Raji (cell line): ENCODE data around the gene MBNL1.

Experiments
- POLR2A ChIP-seq: IDR thresholded peaks from 2 replicates; pipeline ENCODE4 v1.6.1; 2011; ENCODE audit warnings: low read depth, low read length, control low read depth; ENCODE audit not compliant: insufficient read depth

The MBNL1 gene

DNA sequence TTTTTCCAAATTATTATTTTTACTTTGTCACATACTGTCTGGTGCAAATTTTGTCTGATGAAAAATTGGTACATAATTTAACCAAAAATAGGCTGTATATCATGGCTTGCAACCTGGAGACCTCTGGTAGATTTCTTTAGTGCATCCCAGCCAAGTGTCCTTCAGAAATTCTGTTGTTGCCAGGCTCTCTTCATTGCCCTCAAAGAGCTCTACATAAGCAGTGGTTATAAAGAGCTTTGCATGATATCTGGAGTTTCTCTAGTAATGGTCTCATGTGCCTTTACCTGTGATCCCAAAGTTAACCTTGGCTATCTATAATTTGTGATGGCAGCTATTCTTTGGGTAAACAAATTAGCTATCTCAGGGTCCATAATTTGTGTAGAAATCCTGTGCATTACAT is 157.7 kb downstream of the MBNL1 start:
- no peak for TF ChIP-seq POLR2A

DNA sequence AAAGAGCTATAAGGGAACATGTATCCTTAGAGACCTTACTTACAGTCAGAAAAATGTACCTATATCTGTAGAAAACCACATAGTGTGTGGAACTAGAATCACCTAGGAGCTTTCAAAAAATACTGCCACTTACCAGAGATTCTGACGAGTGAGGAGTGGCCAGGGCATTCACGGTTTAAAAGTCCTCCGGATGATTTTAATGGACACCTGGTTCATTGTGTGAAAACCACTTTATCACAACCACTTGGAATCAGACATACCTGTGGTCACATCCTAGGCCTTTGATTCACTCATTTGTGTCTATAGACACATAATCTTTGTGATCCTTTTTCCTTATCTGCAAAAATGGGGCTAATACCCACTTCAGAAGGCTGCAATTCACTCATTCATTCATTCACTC is 159.8 kb downstream of the MBNL1 start:
- no peak for TF ChIP-seq POLR2A

DNA sequence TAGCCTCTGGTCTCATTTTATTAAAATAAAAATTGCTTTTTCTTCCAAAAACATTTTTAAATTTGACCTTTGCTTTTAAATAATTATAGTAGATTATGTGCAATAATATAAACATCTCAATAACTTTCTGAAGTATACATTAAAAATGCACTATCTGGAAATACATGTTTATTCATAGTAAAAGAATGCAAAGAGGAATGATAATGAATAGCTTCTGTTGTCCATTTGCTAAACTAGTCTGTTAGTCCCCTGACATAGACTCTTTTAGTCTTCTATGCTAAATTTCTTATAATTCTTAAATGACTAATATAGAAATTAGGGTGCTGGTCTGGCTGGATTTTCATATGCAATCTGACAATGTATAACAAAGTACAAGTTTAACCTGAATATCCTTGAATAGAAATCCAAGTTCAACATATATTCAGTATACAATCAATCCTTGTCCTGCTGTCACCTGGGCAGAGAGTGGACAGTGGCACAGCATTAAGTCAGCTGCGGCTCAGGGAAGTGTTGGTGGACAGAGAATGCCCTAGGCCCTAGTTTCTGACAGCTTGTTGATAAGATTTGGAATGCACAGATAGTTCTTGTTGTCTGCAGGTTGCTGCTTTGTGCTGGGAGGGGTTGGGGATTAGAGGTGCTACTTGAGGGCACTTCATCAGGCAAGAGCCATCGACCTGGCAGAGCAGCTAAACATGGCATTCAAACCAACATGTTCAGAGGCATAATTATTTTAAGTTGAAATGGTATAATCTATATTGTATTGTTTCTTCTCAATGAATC is 161.7 kb downstream of the MBNL1 start:
- TF ChIP-seq POLR2A: no peak

DNA sequence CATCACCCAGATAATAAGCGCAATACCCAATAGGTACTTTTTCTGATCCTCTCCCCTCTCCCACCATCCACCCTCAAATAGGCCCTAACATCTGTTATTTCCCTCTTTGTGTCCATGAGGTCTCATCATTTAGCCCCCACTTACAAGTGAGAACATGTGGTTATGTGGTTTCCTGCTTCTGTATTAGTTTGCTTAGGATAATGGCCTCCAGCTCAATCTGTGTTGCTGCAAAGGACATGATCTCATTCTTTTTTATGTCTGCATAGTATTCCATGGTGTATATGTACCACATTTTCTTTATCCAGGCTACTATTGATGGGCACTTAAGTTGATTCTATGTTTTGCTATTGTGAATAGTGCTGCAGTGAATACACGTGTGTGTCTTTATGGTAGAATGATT is 165.4 kb downstream of the MBNL1 start:
- no peak for TF ChIP-seq POLR2A

DNA sequence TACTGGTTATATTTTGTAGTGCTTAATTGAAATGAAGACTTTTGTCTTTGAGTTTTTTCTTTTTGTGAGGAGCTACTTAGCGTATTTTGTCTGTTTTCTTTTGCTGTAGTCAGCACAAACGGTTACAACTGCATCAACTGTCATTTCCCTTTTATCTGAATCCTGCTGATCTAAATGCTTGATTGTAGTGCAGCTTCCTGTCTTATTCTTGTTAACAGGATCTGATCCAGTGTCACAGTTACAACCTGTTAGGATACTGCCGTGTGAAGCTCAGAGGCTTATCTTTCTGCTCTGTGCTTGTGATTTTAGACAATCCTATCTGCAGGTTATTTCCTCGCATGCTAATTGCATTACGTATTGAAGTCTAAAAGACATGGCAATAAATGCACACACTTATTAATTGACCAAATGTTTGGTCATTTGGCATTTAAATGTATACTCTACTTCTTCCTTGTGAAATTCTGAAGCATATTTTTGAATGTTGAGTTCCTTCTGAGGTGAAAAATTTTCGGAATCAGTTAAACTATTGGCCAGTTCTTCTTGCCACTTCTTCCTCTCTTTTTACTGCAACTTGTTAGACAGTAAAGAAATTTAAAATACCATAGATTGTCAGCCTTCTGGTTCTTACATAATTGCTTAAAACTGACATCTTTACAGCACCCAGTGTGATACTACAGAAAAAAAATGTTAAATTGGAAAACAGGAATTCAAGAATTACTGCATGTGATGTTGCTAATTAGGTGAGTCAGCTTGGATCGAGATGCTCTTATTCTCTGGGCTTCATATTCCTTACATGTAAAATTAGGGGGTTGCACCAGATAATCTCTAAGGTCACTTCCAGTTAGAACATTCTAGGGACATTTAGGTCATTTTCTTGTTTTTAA is 168.2 kb downstream of the MBNL1 start:
- no peak for TF ChIP-seq POLR2A

DNA sequence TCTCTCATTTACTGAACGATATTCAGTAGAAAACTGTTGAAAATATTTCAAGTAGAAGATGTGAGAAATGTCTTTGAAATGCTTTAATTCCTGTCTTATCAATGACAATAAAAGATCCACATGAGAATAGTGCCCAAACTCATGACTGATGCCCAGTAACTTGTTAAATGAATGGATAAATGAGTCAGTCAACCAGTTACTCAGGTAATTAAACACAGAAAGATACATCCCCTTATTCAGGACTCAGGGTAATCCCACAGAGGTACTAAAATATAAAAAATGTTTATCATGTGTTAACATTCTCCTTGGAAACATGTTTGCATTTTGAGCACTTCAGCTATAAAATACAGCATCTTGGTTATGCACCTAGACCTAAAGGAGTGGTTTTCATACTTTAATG is 169.5 kb downstream of the MBNL1 start:
- no peak for TF ChIP-seq POLR2A

DNA sequence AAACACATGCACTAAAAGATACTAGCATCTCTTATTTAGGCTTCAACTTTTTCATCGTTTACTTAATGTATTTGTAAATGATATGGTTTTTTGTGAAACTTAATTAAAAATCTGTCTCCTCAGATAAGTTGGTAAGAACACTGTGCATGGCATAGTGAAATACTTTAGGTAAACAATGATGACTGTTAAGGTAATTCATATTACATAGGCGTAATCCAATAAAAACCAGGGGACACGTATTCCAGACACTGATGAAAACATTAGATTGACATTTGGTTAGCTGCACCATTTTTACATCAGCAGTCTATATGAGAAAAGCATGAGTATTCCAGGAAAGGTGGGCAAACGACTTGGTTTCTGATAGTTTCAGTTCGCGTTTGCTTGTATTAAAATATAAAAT is 170.0 kb downstream of the MBNL1 start:
- no peak for TF ChIP-seq POLR2A

DNA sequence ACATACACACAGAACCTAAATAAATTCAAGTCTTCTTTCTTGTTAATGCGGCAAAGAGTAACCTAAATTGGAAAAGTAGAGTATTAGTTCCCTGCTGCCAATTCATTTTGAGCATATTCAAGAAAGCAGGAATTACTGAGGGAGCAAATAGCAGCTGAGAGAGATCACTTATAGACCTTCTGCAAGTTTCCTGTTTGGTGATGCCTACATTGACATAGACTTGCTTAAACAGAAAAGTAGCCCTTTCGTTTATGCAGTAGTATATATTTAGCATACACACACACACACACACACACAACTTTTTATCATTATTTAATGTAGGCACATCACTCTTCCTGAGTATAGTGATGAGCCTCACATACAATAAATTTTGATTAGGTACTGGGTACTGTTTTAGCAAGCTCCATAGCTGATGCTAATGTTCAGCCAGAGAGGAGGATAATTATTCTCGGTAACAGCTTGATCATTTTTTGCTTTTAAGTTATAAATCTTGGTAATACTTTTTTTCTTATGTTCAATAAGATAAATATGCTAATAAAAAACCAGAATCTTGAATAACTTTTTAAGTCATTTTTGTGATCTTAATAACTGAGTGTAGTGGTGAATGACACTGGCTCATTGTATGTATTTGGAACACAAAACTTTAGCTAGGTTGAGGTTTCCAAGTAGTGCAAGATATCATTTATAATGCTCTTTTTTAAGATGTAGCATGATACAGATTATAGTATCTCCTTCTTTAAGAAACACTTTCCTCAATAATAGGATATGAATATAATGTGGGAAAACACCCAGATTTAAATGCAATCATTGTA is 174.7 kb downstream of the MBNL1 start:
- no peak for TF ChIP-seq POLR2A

DNA sequence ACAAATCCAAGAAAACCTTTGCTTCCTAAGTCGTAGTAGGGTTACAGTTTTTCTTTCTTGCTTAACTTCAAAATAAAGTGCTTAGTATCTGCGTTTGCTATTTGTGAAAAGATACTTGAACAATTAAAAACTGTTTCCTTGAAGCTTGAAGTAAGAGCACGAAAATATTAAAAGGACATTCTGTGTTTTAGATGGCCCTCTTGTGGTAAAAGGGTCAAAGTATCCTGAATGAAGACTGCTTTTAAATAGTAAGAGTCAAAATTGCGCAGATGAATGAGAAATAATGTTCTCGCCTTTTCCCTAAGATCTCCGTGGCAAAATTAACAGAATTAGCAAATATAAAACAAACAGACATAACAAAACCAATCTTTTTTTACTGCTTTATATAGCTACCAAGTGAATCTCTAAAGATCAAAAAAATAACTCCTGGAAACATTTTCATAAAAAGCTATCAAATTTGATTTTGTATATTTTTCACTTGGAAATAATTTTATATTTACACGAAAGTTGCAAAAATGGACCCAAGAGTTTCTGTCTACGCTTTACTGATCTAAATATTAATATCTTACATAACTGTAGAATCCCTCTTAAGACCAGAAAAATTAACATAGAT is 175.4 kb downstream of the MBNL1 start:
- TF ChIP-seq POLR2A: no peak

DNA sequence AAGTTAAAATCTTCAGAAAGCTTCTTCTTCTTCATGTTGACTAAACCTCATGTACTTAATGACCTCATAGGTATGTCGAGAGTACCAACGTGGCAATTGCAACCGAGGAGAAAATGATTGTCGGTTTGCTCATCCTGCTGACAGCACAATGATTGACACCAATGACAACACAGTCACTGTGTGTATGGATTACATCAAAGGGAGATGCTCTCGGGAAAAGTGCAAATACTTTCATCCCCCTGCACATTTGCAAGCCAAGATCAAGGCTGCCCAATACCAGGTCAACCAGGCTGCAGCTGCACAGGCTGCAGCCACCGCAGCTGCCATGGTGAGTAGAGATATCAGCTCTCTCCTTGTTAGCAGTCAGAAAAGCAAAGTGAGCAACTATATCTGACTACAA is 176.5 kb downstream of the MBNL1 start:
- TF ChIP-seq POLR2A: no peak

DNA sequence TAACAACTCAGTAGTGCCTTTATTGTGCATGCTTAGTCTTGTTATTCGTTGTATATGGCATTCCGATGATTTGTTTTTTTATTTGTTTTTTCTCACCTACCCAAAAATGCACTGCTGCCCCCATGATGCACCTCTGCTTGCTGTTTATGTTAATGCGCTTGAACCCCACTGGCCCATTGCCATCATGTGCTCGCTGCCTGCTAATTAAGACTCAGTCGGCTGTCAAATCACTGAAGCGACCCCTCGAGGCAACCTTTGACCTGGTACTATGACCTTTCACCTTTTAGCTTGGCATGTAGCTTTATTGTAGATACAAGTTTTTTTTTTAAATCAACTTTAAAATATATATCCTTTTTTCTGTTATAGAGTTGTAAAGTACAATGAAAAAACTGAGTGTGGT is 177.8 kb downstream of the MBNL1 start:
- no peak for TF ChIP-seq POLR2A

DNA sequence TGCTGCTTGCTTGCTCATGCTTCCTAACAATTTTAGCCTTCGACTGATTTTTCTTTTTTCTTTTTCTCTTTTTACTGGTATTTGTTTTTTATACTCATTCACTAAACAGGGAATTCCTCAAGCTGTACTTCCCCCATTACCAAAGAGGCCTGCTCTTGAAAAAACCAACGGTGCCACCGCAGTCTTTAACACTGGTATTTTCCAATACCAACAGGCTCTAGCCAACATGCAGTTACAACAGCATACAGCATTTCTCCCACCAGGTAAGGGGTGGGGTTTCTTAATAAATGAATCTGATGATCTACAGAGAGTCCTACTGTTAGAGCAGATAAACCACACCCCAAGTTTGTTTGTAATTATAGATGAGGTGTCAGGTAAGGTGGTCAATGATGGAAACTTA is 178.8 kb downstream of the MBNL1 start:
- TF ChIP-seq POLR2A: no peak

DNA sequence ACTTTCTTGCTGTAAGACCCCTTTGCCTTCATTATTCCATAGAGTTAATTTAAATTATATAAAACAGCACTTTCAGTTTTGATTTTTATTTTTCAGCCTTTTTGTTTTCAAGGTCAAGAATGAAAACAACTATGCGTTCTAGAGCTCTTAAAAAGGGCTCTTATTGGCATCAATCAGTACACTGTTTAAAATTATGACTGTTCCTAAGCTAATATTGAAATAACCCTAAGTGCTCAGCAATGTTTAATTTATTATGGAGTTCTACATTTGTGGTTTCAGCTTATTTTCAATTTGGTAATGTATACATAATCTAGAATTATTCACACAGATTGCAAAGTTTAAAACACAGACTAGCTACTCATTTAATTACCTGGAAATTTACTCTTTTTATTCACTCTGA is 179.4 kb downstream of the MBNL1 start:
- no peak for TF ChIP-seq POLR2A

DNA sequence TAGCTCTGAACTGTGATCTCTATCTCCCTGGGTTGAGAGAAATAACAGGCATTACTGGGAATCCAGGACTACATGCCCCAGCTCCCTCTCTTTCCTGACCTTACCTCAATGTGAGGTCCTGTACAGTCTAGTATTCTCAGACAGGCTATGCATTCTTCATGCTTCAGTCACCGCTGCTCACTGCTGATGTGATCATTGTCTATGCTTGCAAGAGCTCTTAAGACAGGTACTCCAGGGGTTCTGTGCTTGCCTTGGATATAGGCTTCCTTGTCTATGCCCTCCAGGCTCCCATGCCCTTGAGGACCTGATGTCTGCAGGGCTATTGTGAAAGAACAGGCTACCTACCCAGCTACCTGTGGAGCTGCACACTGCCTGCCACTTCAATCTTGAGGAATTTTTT is 183.6 kb downstream of the MBNL1 start:
- no peak for TF ChIP-seq POLR2A

DNA sequence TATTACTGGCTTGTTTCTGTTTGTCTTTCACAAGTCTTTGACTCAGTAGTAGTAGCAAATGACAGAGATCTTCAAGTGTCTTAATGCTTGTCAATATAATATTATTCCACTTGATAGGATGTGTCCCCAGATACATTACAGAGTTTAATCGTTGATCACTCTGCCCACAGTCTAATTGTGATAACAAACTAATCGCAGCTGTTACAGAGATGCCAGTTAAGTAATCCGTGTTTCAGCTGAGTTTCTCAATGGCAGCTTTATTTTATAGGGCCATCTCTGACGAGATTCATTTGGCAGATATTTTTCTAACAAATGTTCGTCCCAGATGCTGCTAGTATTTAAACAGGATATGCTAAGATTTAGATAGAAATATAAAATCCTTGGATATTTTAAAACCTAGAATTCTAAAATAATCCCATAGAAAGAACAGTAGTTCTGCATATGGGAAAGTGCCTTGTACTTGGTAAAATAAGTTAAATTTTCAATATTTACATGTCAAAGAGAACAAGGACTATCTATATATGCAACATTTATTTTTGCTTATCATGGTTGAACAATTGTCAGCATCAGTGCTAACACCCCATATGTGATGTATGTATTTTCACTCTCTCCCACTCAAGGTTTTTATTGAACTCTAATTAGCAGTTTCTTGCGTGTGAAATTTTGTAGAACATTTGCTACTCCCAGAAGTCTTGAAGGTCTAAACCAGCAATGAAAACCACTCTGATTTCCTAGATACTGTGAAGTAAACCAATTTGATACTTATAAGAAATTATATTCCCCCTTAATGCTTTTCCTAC is 185.5 kb downstream of the MBNL1 start:
- no peak for TF ChIP-seq POLR2A

DNA sequence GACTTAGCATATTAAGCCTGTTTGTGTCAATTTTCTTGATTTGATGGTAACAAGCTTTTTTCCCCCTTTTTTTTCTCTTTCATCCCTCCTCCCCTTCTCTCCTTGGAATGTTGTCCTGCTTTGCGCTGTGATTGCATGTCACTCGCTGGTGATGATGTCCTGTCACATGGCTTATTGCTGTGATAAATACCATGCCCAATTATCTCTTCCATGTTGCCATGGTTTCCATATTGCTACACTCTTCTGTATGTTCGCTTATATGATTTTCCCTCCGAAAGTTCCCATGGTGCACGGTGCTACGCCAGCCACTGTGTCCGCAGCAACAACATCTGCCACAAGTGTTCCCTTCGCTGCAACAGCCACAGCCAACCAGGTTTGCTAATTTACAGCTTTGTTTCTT is 187.3 kb downstream of the MBNL1 start:
- TF ChIP-seq POLR2A: no peak
